Erythroblast (primary cell): Measurements from ENCODE around the gene RABEP1.

Experiments
- GATA1 ChIP-seq: IDR thresholded peaks from 2 replicates; pipeline ENCODE4 v1.6.1; 2011; ENCODE audit warnings: low read depth, mild to moderate bottlenecking, control low read depth, low read length, moderate library complexity
- POLR2A ChIP-seq: IDR thresholded peaks from 2 replicates; pipeline ENCODE4 v1.6.1; 2011; ENCODE audit warnings: mild to moderate bottlenecking, low read length

DNA sequence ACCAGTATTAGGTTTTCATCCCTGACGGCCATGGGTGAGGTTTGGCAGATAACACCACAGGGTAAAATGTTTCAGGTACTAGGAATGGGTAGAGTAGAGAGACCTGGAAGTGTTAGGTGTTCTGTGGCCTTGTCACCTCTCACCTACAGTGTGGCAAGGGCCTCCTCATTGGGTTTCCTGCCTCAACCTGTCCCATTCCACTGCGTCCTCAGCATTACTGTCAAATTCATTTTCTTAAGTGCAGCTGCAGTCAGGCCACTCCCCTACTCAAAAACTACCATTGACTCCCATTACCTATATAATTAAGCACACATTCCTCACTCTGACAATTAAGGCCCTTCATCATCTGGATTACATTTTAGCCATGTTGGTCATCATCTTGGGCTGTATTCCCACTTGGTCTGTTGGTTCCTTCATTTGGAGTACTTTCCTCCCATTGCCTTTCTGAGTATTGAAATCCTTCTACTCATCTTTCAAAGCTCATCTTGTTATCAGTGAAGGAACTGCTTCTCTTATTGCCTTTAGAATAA, 72.9 kb downstream of the RABEP1 start:
- TF ChIP-seq POLR2A: no peak
- no peak for TF ChIP-seq GATA1
